ENCODE results near the gene RND3. TPM values are rescaled to one million over a fixed set of nuclear protein-coding genes. Genes with fewer than 3 reads are reported as not detected.

RND3 gene
- total RNA-seq, 4 donors from 2014 or later, result 7.6 to 16.4 (median 11.4) TPM

DNA sequence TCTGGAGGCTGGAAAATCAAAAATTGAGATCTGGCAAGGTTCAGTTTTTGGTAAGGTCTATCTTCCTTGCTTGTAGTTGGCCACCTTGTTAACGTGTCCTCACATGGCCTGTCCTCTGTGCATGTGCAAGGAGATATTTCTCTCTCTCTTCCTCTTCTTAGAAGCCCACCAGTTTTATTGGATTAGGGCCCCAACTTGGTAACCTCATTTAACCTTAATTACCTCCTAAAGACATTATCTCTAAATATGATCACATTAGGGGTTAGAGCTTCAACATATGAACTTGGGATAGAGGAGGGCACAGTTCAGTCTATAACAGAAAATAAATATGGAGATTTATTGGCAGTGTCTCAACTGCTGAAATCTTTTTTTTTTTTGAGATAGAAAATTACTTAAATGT, 19.6 kb upstream of the RND3 start:
- no peaks in the 10 kb centered on the region for H3K9me3 ChIP-seq
- H3K27ac ChIP-seq, result no peak overlapping the region
- intact Hi-C loops (cut with DNase I), result no loop called here
- TF ChIP-seq, protein P1, sequence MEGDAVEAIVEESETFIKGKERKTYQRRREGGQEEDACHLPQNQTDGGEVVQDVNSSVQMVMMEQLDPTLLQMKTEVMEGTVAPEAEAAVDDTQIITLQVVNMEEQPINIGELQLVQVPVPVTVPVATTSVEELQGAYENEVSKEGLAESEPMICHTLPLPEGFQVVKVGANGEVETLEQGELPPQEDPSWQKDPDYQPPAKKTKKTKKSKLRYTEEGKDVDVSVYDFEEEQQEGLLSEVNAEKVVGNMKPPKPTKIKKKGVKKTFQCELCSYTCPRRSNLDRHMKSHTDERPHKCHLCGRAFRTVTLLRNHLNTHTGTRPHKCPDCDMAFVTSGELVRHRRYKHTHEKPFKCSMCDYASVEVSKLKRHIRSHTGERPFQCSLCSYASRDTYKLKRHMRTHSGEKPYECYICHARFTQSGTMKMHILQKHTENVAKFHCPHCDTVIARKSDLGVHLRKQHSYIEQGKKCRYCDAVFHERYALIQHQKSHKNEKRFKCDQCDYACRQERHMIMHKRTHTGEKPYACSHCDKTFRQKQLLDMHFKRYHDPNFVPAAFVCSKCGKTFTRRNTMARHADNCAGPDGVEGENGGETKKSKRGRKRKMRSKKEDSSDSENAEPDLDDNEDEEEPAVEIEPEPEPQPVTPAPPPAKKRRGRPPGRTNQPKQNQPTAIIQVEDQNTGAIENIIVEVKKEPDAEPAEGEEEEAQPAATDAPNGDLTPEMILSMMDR (IDR thresholded peaks at IDR 0.05), result no peak
- no peak for TF ChIP-seq POLR2A (IDR thresholded peaks at IDR 0.05)
- H3K27me3 ChIP-seq, result no peaks in the 10 kb centered on the region
- DNase-seq, result no peak
- 76 to 85% methylated on average over 1 of the region's 1 CpG for whole genome bisulfite sequencing, 2 donors
- H3K4me1 ChIP-seq, result no peaks in the 10 kb centered on the region
- no peak overlapping the region for H3K4me3 ChIP-seq (replicated peaks in 1 of 3)
- H3K36me3 ChIP-seq, result no peaks in the 10 kb centered on the region

DNA sequence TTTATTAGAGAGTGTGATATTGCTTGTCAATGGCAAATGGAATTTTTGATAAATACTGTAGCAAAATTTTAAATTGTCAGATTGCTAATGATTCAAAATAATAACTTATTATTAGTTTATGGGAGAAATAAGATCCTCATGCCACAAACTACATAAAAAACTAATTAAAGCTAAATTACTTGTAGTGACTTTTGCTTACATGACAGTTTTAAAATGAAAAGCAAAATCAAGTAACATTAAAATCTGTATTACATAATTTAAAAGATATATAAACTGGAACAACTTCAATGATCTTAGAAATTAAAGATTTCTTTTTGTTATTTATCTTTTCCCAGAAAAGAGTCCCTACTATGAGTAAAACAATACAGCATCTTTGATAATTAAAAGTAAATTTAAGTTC, 17.7 kb upstream of the RND3 start:
- TF ChIP-seq, protein P1 (IDR thresholded peaks at IDR 0.05), result no peak
- TF ChIP-seq POLR2A (IDR thresholded peaks at IDR 0.05), result no peak
- intact Hi-C loops (cut with DNase I), result no loop called here

DNA sequence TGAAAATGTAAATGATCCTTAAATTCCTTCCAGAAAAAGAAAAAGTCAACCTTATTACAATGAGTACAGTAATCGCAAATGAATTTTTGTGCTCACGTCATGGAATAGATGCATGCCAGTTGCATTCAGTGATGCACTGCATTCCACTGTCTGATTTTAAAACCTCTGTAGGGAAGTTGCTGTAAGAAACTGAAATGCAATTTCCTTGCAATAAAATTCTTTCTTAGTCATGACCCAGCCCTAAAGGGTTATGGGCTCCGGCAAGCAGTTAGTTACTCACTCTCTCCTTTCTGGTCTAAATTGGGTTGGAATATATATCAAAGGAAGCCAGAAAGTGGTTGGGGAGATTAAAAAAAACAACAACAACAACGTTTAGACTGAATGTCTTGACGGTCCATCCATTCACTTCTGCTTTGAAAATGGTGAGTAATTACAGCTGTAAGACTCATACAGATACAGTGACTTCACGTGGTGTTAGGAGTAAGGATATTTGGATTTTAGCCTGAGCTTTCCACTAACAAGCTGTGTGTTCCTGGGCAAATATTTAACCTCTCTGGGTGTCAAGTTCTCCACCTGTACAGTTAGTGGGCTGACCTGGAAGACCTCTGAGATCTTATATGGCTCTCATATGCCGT, 8.6 kb upstream of the RND3 start:
- intact Hi-C loops (cut with DNase I), result no loop called here
- no peaks in the 10 kb centered on the region for H3K27me3 ChIP-seq
- H3K4me3 ChIP-seq (replicated peaks in 1 of 3), result no peak overlapping the region
- WGBS, 2 donors, result 66 to 68% methylated on average over 7 of the region's 7 CpGs
- H3K36me3 ChIP-seq, result no peaks in the 10 kb centered on the region
- H3K4me1 ChIP-seq, result no peaks in the 10 kb centered on the region
- H3K9me3 ChIP-seq, result no peaks in the 10 kb centered on the region
- TF ChIP-seq POLR2A (IDR thresholded peaks at IDR 0.05), result no peak
- TF ChIP-seq, protein P1 (IDR thresholded peaks at IDR 0.05), result no peak
- no peak for DNase-seq
- no peak overlapping the region for H3K27ac ChIP-seq

More for the DNA sequence above, 17.7 kb upstream of the RND3 start:
- no peaks in the 10 kb centered on the region for H3K4me1 ChIP-seq
- H3K27ac ChIP-seq, result no peak overlapping the region
- no peaks in the 10 kb centered on the region for H3K36me3 ChIP-seq
- H3K9me3 ChIP-seq, result no peaks in the 10 kb centered on the region
- DNase-seq, result no peak
- H3K27me3 ChIP-seq, result no peaks in the 10 kb centered on the region
- H3K4me3 ChIP-seq (replicated peaks in 1 of 3), result no peak overlapping the region

DNA sequence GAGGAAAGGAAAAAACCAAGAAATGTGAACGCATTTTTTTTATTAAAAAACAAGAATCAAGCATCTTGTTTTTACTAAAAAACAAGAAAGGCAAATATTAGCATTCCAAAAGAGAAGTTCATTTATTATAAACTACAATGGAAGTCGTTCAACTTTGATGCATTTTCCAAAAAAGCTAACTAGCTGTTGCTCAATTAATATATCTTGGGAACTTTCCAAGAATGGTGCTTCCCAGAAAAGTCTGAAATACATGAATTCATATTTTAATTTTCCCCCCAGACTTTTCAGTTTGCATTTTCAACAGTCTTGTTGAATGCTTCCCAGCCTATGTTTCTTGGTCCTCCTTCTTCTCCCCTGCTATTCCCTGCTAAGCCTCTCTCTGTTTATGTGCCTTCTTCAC, 7.5 kb upstream of the RND3 start:
- DNase-seq, result no peak
- WGBS, 2 donors, result 75 to 85% methylated on average over 2 of the region's 2 CpGs
- no peak overlapping the region for H3K4me3 ChIP-seq (replicated peaks in 1 of 3)
- H3K4me1 ChIP-seq, result no peaks in the 10 kb centered on the region
- intact Hi-C loops (cut with DNase I), result no loop called here
- no peaks in the 10 kb centered on the region for H3K9me3 ChIP-seq
- H3K27me3 ChIP-seq, result no peaks in the 10 kb centered on the region
- TF ChIP-seq, protein P1 (IDR thresholded peaks at IDR 0.05), result no peak
- no peak for TF ChIP-seq POLR2A (IDR thresholded peaks at IDR 0.05)
- H3K27ac ChIP-seq, result no peak overlapping the region
- no peaks in the 10 kb centered on the region for H3K36me3 ChIP-seq

DNA sequence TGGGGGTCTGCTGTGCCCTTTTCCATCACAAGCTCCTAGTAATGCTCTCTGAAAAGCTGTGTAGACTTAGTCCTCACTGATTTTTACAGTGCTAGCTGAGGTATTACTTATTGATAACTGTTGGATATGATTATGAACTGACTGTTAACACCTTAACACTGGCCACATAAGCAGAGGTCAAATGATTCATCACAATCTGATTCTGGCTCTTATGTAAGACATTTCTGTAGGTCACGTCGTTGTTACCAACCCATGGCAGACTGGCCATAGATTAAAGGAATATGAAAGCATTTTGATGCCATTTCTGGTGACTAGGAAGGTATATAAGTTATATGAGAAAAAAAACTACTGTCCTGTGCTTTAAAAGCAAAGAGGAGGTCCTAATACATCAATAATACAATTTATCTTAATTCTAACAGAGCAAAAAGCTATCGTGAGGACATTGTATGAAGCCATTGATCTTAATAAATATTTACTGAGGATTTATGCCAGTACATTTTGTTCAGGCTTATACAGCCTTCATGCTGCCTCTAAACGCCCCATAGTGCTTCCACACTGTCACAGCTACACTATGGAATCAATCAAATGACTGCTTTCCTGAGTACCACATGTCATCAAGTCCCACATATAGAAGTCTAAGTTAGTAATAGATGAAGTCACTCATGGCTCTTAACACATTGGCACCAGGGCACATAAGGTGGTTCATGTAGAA, 6.9 kb upstream of the RND3 start:
- H3K27me3 ChIP-seq, result no peaks in the 10 kb centered on the region

More for the DNA sequence above, 6.9 kb upstream of the RND3 start:
- H3K9me3 ChIP-seq, result no peaks in the 10 kb centered on the region
- intact Hi-C loops (cut with DNase I), result no loop called here
- 91% methylated on average over 4 of the region's 4 CpGs for WGBS, 2 donors
- H3K4me3 ChIP-seq (replicated peaks in 1 of 3), result no peak overlapping the region
- no peak overlapping the region for H3K27ac ChIP-seq
- no peaks in the 10 kb centered on the region for H3K4me1 ChIP-seq
- H3K36me3 ChIP-seq, result no peaks in the 10 kb centered on the region
- TF ChIP-seq, protein P1 (IDR thresholded peaks at IDR 0.05), result no peak
- no peak for TF ChIP-seq POLR2A (IDR thresholded peaks at IDR 0.05)
- DNase-seq, result no peak
